Large intestine (tissue), 3 donors: ENCODE measurements around the gene POLR3H. TPM values are rescaled to one million over a fixed set of nuclear protein-coding genes. Genes with fewer than 3 reads are reported as not detected.
A peak's percentile ranks its signal among the peaks of the same experiment; 100 is the strongest.

Source experiments
- DNase-seq, 2 donors: peaks; one replicate each; pipeline versions ENCODE4 v3.0.0 to v3.0.0-alpha.2; 2013
- H3K27ac ChIP-seq: one replicate; pipeline ENCODE4 v1.5.1; 2013; ENCODE audit warnings: low read length
- H3K27me3 ChIP-seq: 2 replicates; pipeline ENCODE4 v1.6.1; 2013; ENCODE audit warnings: low read length; ENCODE audit not compliant: control insufficient read depth, insufficient read depth
- H3K36me3 ChIP-seq: 2 replicates; pipeline ENCODE4 v1.6.1; 2013; ENCODE audit warnings: low read length; ENCODE audit not compliant: control insufficient read depth, insufficient read depth
- H3K4me1 ChIP-seq: one replicate; pipeline ENCODE4 v1.6.1; 2013; ENCODE audit warnings: low read length; ENCODE audit not compliant: control insufficient read depth, insufficient read depth
- H3K4me3 ChIP-seq: one replicate; pipeline ENCODE4 v1.5.1; 2013; ENCODE audit warnings: low read length
- H3K9me3 ChIP-seq: one replicate; pipeline ENCODE4 v1.6.1; 2013; ENCODE audit warnings: mild to moderate bottlenecking, low read depth, low read length, moderate library complexity; ENCODE audit not compliant: control insufficient read depth
- WGBS: methylation state at CpG from one replicate; pipeline ENCODE4 v1.1.5; 2013; ENCODE audit warnings: low lambda C conversion rate; ENCODE audit not compliant: insufficient coverage; 5-methylcytosine and 5-hydroxymethylcytosine counted together
- polyA plus RNA-seq: library from polyadenylated mRNA; unstranded; fragments of 120-200 nt; gene quantifications from one replicate; pipeline ENCODE4 v1.2.1, GENCODE V29; 2013

POLR3H gene
- polyA plus RNA-seq, 1 donor: 12.4 TPM

DNA sequence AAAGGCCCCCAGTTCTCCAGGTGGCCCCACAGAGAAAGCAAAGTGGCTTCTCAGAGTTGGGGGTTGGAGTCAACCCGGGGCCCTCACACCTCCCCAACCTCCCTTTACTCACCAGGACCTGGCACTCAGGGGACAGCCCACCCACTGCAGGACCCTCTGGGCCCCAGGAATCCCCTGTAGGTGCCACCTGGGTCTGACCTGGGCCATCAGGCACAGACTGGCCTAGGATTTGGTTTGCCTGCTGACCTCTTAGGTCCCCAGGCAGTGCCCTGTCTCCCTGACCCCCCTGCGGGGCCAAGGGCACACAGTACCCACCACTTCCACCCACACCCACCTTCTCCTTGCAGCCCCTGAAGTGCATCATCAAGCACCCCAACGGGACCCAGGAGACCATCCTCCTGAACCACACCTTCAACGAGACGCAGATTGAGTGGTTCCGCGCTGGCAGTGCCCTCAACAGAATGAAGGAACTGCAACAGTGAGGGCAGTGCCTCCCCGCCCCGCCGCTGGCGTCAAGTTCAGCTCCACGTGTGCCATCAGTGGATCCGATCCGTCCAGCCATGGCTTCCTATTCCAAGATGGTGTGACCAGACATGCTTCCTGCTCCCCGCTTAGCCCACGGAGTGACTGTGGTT is 16.0 kb downstream of the POLR3H start:
- H3K9me3 ChIP-seq: no peaks in the 10 kb centered on the region
- H3K36me3 ChIP-seq: peaks cover 96% of the 10 kb centered on the region
- no peak for DNase-seq
- no peak overlapping the region for H3K27ac ChIP-seq
- WGBS: 50% methylated on average over 1 of the region's 16 CpGs
- H3K4me3 ChIP-seq: no peak overlapping the region
- peaks cover 12% of the 10 kb centered on the region for H3K4me1 ChIP-seq
- no peaks in the 10 kb centered on the region for H3K27me3 ChIP-seq

DNA sequence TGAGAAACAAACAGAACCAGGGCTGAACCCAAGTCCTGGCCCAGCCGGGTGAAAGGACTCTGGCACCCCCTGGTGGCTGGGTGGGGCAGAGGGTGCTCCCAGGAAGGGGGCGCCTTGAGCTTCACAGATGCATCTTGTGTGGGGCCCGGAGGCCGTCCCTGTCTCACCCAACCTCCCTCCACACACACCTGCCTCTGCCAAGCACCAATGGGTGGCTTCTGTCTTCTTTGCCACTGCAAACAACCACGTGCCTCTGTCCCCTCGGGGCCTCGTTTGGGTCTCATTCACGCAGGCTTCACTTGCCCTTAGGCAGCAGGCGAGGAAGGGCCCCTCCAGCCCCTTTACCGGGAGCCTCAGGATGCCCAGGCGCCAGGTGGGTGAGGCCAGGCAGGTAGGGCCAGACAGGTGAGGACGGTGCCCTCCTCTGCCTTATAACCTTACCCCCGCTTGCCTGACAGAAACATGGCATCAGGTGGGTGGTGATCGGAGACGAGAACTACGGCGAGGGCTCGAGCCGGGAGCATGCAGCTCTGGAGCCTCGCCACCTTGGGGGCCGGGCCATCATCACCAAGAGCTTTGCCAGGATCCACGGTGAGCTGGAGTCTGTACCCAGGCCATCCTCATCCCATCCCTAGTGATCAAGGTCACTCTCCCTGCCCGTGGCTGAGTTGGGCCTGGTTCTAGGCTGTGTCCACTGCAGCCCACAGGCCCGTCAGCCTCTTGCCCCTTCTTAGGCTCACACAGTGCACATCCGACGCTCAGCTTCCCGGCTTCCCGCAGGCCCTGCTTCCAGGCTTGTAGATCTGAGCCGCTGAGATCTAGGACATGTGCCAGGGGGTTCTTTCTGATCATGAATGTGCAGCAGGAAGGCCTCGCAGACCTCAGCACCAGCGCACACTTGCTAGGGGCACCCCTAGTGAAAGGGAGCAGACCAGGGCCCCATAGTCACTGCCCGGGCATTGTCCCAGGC is 17.2 kb downstream of the POLR3H start:
- H3K27ac ChIP-seq: no peak overlapping the region

DNA sequence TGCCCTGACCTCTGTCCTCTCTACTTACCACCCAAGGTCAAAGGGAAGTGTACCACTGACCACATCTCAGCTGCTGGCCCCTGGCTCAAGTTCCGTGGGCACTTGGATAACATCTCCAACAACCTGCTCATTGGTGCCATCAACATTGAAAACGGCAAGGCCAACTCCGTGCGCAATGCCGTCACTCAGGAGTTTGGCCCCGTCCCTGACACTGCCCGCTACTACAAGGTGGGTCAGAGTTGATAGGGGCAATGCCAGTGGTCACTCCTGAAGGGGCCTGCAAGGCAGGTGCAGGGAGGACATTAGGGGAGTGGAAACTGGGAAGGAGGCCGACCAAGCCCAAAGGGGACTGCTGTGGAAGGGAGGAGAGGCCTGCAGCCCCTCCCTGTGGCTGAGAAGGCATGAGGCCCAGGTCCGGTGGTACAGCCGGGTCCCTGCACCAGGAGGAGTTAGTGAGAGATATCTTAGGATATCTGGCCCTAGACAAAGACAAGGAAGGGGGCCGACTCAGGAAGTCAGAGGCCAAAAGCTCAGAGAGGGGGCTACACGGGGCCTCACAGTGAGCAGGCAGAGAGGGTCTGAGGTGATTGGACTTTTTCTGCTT is 17.9 kb downstream of the POLR3H start:
- peaks cover 91% of the 10 kb centered on the region for H3K36me3 ChIP-seq
- H3K27ac ChIP-seq: no peak overlapping the region
- no peak for DNase-seq
- no peaks in the 10 kb centered on the region for H3K4me1 ChIP-seq
- WGBS: no CpG with 5 or more reads among the region's 12 CpGs
- H3K9me3 ChIP-seq: no peaks in the 10 kb centered on the region
- H3K27me3 ChIP-seq: no peaks in the 10 kb centered on the region
- H3K4me3 ChIP-seq: no peak overlapping the region

More for the DNA sequence above, 17.2 kb downstream of the POLR3H start:
- DNase-seq: no peak
- peaks cover 97% of the 10 kb centered on the region for H3K36me3 ChIP-seq
- no CpG with 5 or more reads among the region's 32 CpGs for WGBS
- H3K4me1 ChIP-seq: peaks cover 4% of the 10 kb centered on the region
- no peaks in the 10 kb centered on the region for H3K9me3 ChIP-seq
- H3K4me3 ChIP-seq: no peak overlapping the region
- no peaks in the 10 kb centered on the region for H3K27me3 ChIP-seq

DNA sequence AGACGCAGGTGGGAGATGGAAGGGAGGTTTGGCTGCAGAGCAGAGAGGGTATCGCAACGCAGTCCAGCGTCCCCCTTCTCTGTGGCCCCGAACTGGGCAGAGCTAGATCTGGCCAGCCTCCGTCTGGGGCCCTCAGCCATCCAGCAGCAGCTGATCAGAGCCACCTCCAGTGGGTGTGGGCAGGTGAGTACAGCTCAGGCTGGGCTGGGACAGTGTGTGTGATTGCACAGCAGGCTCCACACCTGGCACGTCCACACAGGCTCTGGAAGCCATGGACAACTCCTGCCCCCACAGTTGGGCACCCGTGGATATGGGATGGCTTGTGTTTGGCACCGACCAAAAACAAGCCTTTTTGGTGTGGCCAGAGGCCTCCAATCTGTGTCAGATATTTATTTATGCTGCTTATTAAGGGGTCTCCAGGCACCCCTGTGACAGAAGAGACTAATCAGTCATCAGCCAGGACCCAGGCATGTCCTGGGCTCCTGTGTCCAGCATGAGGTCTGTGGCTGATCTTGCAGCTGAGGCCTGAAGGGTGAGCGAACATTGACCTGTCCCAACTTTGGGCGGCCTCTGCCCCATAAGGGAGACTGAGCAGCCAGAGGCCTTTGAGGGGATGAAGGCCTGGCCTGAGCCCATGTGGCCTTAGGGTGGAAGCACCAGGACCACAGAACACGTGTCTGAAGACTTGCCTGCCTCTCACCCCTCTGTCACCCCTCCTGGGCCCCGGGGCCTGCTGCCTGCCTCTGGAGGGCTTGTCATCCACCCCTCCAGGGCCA is 18.6 kb downstream of the POLR3H start:
- Histone ChIP-seq H3K9me3 (no peaks in the 10 kb centered on the region), H3K4me3 (no peak overlapping the region), H3K27me3 (no peaks in the 10 kb centered on the region), H3K4me1 (no peaks in the 10 kb centered on the region), H3K27ac (no peak overlapping the region), H3K36me3 (peaks cover 88% of the 10 kb centered on the region)
- no peak for DNase-seq
- no CpG with 5 or more reads among the region's 13 CpGs for WGBS

DNA sequence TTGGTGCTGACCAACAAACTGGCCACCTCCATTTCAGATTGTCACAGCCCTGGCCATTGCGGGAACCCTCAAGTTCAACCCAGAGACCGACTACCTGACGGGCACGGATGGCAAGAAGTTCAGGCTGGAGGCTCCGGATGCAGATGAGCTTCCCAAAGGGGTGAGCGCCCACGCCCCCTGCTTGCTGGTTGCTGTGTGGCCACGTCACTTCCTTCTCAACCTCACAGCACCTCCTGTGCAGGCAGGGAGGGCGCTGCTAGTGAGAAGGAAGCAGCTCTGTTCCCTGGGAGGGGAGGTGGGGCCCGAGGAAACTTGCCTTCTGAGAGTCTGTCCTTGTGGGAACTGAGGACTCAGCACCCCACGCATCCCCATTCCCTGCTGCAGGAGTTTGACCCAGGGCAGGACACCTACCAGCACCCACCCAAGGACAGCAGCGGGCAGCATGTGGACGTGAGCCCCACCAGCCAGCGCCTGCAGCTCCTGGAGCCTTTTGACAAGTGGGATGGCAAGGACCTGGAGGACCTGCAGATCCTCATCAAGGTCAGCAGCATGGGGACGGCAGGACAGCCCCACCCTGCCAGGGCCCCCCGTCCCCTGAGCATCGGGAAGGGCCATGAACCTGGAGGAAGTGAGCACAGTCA is 19.3 kb downstream of the POLR3H start:
- Histone ChIP-seq H3K27me3 (no peaks in the 10 kb centered on the region), H3K27ac (peak overlapping the region; percentile 32), H3K4me1 (no peaks in the 10 kb centered on the region), H3K36me3 (peaks cover 86% of the 10 kb centered on the region), H3K9me3 (no peaks in the 10 kb centered on the region), H3K4me3 (no peak overlapping the region)
- DNase-seq: no peak
- WGBS: no CpG with 5 or more reads among the region's 17 CpGs

DNA sequence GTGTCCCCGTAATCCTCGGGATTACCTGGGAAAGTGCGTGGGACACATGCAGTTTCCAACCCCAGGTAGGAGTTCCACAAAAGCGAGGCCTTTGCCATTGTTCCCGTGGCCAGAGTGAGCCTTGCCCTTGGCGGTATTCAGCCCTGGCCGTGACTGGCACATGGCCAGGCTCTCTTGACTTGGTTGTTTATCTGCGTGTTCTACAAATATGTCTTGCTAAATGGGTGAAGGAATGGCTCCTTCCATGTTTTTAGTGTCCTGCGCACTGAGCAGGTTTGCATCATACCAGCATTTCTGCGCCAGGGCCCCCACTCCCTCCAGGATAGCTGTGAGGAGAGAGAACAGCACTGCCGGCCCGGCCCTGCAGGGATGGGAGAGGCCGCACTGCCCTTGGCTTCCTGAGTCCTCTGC is 20.0 kb downstream of the POLR3H start:
- DNase-seq: no peak
- no peak overlapping the region for H3K4me3 ChIP-seq
- H3K27ac ChIP-seq: peak overlapping the region; percentile 32
- H3K4me1 ChIP-seq: no peaks in the 10 kb centered on the region
- H3K9me3 ChIP-seq: no peaks in the 10 kb centered on the region
- WGBS: 100% methylated on average over 2 of the region's 13 CpGs
- peaks cover 86% of the 10 kb centered on the region for H3K36me3 ChIP-seq
- no peaks in the 10 kb centered on the region for H3K27me3 ChIP-seq

DNA sequence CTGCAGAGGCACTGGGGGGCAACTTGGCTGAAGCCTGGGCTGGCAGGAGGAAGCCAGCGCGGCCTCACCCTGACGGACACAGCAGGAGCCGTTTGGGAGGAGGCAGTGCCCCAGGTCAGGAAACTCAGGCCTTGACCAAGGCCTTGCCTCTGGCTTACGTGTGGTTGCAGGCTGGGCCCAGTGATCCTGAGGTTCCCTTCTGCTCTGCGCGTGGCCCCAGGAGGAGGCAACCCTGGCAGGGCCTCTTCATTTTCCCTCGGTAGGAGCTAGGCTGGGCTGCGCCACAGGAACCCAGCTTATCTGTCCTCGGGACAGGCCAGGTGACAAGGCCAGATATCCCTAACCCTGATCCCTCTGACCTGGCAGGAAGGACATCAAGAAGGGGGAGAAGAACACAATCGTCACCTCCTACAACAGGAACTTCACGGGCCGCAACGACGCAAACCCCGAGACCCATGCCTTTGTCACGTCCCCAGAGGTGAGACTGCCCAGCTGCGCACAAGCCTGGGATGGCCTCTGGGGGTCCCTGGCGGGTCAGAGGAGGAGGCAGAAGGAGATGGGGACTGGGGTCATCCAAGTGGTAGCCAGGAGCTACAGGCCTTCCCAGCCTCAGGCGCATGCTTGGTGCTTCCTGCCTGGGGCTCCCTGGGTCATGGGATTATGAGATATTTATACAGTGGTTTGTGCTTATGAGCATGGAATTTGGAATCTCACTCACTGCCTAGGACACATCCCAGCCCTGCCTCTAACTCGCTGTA is 20.6 kb downstream of the POLR3H start:
- Histone ChIP-seq H3K9me3 (no peaks in the 10 kb centered on the region), H3K4me1 (no peaks in the 10 kb centered on the region), H3K4me3 (no peak overlapping the region), H3K27me3 (no peaks in the 10 kb centered on the region), H3K36me3 (peaks cover 86% of the 10 kb centered on the region), H3K27ac (peak overlapping the region; percentile 32)
- WGBS: 80% methylated on average over 1 of the region's 21 CpGs
- DNase-seq: no peak

DNA sequence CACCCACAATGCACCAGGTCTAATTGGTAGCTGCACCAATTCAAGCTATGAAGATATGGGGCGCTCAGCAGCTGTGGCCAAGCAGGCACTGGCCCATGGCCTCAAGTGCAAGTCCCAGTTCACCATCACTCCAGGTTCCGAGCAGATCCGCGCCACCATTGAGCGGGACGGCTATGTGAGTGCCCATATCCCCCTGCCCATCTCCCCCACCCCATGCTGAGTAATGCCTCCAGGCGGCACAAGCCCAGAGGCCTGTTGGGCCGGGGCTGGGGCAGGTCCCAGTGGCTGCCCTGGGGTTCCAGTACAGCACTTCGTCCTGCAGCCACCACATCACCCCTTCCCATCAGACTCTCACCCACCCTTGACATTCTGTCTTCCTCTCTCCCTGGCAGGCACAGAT is 21.5 kb downstream of the POLR3H start:
- no peaks in the 10 kb centered on the region for H3K9me3 ChIP-seq
- no peak for DNase-seq
- no peak overlapping the region for H3K4me3 ChIP-seq
- no peaks in the 10 kb centered on the region for H3K27me3 ChIP-seq
- WGBS: no CpG with 5 or more reads among the region's 9 CpGs
- H3K27ac ChIP-seq: no peak overlapping the region
- no peaks in the 10 kb centered on the region for H3K4me1 ChIP-seq
- H3K36me3 ChIP-seq: peaks cover 86% of the 10 kb centered on the region

DNA sequence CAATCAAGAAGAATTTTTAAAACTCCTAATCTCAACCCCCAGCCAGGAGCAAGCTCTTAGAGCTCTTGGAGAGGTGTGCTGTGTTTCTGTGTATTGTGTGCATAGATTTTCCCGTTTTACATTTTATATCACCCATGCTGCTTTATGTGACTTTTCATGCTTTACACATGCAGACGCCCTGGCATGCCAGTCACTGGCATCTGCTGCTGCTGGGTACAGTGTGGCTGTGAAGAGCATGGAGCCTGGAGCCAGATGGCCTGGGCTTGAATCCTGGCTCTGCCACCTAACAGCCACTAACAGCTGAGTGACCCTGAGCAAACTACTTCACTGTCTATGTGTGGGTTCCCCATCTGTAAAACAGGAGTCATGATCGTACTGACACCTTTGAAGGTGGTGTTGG is 23.1 kb downstream of the POLR3H start:
- no peak for DNase-seq
- no peak overlapping the region for H3K27ac ChIP-seq
- no peaks in the 10 kb centered on the region for H3K9me3 ChIP-seq
- peaks cover 84% of the 10 kb centered on the region for H3K36me3 ChIP-seq
- no peaks in the 10 kb centered on the region for H3K27me3 ChIP-seq
- no CpG with 5 or more reads among the region's 3 CpGs for WGBS
- H3K4me3 ChIP-seq: no peak overlapping the region
- H3K4me1 ChIP-seq: peaks cover 4% of the 10 kb centered on the region
